Hematopoietic multipotent progenitor cell treated with erythropoietin and hydrocortisone succinate and interleukin-3 and kit ligand, for 4 days (in vitro differentiated cells): ENCODE results near the gene FADS2.

Experiments used
- DNase-seq: peaks from one replicate; pipeline ENCODE4 v3.0.0-alpha.2; 2015

The FADS2 gene

GRCh38 chr11:61797263-61797944 is 30.7 kb upstream of the FADS2 start:
- DNase-seq, result peak; percentile 92

- DNase-seq, result no peak
Measured at GRCh38 chr11:61799665-61800284, 28.3 kb upstream of the FADS2 start.

GRCh38 chr11:61800331-61801281 is 27.5 kb upstream of the FADS2 start:
- peak; percentile 72 for DNase-seq

- no peak for DNase-seq
Measured at GRCh38 chr11:61802605-61803004, 25.5 kb upstream of the FADS2 start.

- no peak for DNase-seq
Measured at GRCh38 chr11:61803889-61804647, 24.0 kb upstream of the FADS2 start.

- no peak for DNase-seq
Measured at GRCh38 chr11:61805146-61805545, 23.0 kb upstream of the FADS2 start.

GRCh38 chr11:61806785-61807184 is 21.3 kb upstream of the FADS2 start:
- no peak for DNase-seq

- DNase-seq, result no peak
Measured at GRCh38 chr11:61810671-61811175, 17.4 kb upstream of the FADS2 start.

- DNase-seq, result no peak
Measured at GRCh38 chr11:61811831-61812230, 16.3 kb upstream of the FADS2 start.

GRCh38 chr11:61812736-61813411 is 15.2 kb upstream of the FADS2 start:
- no peak for DNase-seq

- peak; percentile 81 for DNase-seq
Measured at GRCh38 chr11:61814247-61814957, 13.7 kb upstream of the FADS2 start.

- DNase-seq, result peak; percentile 97
Measured at GRCh38 chr11:61814958-61815789, 12.9 kb upstream of the FADS2 start.

- DNase-seq, result peak; percentile 83
Measured at GRCh38 chr11:61815790-61816735, 12.0 kb upstream of the FADS2 start.

GRCh38 chr11:61816736-61817455 is 11.2 kb upstream of the FADS2 start, which contains the start of gene FADS1:
Gene FADS1 (minus strand): TSS chr11:61817003. CDS start chr11:61816929, 74 bp downstream.
- DNase-seq, result peak; percentile 99

GRCh38 chr11:61817471-61818202 is 10.5 kb upstream of the FADS2 start:
- no peak for DNase-seq

GRCh38 chr11:61820174-61820573 is 7.9 kb upstream of the FADS2 start:
- no peak for DNase-seq

- DNase-seq, result peak; percentile 86
Measured at GRCh38 chr11:61826930-61827570, 1.1 kb upstream of the FADS2 start.
